ENCODE results near the gene DHDH.
A peak's percentile ranks its signal among the peaks of the same experiment; 100 is the strongest.
"Not testable (repeated sequence)": the region's sequence is repeated elsewhere in the genome, so short reads cannot be mapped to it uniquely, and the experiment has no call there.

DHDH gene

DNA sequence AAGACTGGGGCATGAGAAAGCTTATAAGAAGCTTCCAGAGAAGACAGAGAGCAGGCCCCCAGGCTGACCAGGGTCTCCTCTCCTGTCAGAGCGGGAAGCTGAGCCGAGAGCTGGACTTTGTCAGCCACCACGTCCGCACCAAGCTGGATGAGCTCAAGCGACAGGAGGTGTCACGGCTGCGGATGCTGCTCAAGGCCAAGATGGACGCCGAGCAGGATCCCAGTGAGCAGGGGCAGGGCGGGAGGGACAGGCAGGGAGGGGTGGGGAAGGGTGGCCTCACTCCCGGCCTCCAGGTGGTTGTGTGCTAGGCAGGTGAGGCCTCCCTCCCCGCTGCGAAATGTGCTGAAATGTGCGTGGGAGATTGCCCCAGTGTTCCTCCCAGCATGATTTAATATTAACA is 27.8 kb upstream of the DHDH start:
- TF ChIP-seq POLR2A (IDR thresholded peaks at IDR 0.05; ENCODE audit: low read depth, low read length) (no peak), TAF1 (IDR thresholded peaks at IDR 0.05; ENCODE audit: borderline replicate concordance, low read depth, low read length) (no peak), POLR2AphosphoS5 (IDR thresholded peaks at IDR 0.05; ENCODE audit: low read depth, low read length) (no peak)
- DNase-seq (ENCODE audit: insufficient read length), result no peak
- FAIRE-seq, result no peak

GRCh38 chr19:48906324-48906723 is 27.2 kb upstream of the DHDH start:
- no peak for TF ChIP-seq POLR2A (IDR thresholded peaks at IDR 0.05; ENCODE audit: low read depth, low read length)
- no peak for TF ChIP-seq TAF1 (IDR thresholded peaks at IDR 0.05; ENCODE audit: borderline replicate concordance, low read depth, low read length)
- no peak for TF ChIP-seq POLR2AphosphoS5 (IDR thresholded peaks at IDR 0.05; ENCODE audit: low read depth, low read length)
- no peak for DNase-seq (ENCODE audit: insufficient read length)
- FAIRE-seq, result no peak

DNA sequence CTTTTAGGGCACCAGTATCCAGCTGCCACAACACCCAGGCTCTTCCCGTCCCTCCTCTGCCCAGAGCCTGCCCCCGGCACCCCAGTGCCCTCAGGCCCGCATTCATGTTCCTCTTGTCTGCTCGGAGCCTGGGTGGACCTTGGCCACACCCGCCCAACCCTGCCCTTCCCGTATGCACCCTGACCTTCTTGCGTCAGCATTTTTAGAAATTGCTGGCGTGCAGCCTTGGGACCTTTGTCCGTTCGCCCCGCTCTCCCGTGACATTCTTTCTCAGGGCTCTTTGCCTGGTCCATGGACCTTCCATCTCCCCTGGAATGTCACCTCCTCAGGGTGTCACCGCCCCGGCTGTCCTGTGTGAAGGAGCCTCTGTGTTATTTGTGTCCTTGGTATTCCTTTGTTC is 25.8 kb upstream of the DHDH start:
- DNase-seq (ENCODE audit: insufficient read length), result no peak
- TF ChIP-seq POLR2A (IDR thresholded peaks at IDR 0.05; ENCODE audit: low read depth, low read length) (no peak), POLR2AphosphoS5 (IDR thresholded peaks at IDR 0.05; ENCODE audit: low read depth, low read length) (no peak), TAF1 (IDR thresholded peaks at IDR 0.05; ENCODE audit: borderline replicate concordance, low read depth, low read length) (no peak)
- no peak for FAIRE-seq

DNA sequence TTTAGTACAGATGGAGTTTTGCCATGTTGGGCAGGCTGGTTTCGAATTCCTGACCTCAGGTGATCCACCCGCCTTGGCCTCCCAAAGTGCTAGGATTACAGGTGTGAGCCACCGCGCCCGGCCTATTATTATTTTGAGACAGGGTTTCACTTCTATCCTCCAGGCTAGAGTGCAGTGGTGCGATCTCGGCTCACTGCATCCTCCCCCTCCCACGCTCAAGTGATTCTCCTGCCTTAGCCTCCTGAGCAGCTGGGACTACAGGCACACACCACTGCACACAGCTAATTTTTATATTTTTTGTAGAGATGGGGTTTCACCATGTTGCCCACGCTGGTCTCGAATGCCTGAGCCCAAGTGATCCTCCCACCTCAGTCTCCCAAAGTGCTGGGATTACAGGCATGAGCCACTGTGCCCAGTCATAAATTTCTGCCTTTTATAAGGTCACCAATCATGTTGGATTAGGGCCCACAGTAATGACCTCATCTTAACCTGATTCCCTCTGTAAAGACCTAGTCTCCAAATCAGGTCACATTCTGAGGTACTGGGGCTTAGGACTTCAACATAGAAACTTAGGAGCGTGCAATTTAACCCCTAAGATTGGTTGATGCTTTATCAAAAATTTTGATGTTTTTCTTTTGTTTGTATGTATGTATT is 23.9 kb upstream of the DHDH start:
- DNase-seq (ENCODE audit: insufficient read length), result not testable (repeated sequence)
- peak; percentile 24 for FAIRE-seq

GRCh38 chr19:48910803-48911202 is 22.7 kb upstream of the DHDH start:
- no peak for FAIRE-seq
- no peak for TF ChIP-seq TAF1 (IDR thresholded peaks at IDR 0.05; ENCODE audit: borderline replicate concordance, low read depth, low read length)
- TF ChIP-seq POLR2A (IDR thresholded peaks at IDR 0.05; ENCODE audit: low read depth, low read length), result no peak
- no peak for TF ChIP-seq POLR2AphosphoS5 (IDR thresholded peaks at IDR 0.05; ENCODE audit: low read depth, low read length)
- no peak for DNase-seq (ENCODE audit: insufficient read length)

DNA sequence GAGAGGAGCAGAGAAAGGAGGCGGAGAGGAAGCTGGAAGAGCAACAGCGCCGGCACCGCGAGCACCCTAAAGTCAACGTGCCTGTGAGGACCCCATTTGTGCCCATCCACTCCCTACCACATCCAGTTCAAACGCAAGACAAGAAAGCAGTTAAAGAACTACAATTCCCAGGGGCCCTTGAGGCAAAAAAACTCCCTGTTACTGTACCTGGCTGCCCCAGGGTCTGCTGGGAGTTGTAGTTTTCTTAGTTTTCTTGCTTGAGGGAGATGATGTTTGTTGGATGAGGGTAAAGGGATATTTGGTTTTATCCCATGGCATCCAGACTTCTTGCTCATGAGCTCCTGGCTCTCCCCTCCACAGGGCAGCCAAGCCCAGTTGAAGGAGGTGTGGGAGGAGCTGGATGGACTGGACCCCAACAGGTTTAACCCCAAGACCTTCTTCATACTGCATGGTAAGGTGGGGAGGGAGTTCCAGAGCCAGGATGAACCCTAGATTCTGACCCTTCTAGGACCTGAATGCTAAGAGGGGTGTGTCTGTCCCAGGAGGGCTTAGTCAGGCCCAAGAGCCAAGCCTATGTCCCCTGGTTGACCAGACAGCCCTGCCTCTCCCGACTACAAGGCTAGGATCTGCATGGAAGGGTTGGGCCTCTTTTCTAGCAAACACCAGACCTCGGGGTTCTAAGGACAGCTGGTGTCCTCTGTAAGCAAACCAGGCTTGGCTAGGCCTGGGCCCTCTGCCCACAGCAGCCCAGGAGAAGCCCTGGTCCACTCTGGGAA is 20.2 kb upstream of the DHDH start:
- DNase-seq (ENCODE audit: insufficient read length) (no peak), FAIRE-seq (no peak)
- TF ChIP-seq POLR2A (IDR thresholded peaks at IDR 0.05; ENCODE audit: low read depth, low read length), result no peak
- TF ChIP-seq POLR2AphosphoS5 (IDR thresholded peaks at IDR 0.05; ENCODE audit: low read depth, low read length), result no peak
- TF ChIP-seq TAF1 (IDR thresholded peaks at IDR 0.05; ENCODE audit: borderline replicate concordance, low read depth, low read length), result no peak

- DNase-seq (ENCODE audit: insufficient read length) (no peak), FAIRE-seq (no peak)
- TF ChIP-seq TAF1 (IDR thresholded peaks at IDR 0.05; ENCODE audit: borderline replicate concordance, low read depth, low read length), result no peak
Observed at GRCh38 chr19:48914181-48914580, 19.3 kb upstream of the DHDH start.

- FAIRE-seq, result no peak
- DNase-seq (ENCODE audit: insufficient read length), result no peak
- TF ChIP-seq POLR2AphosphoS5 (IDR thresholded peaks at IDR 0.05; ENCODE audit: low read depth, low read length) (no peak), TAF1 (IDR thresholded peaks at IDR 0.05; ENCODE audit: borderline replicate concordance, low read depth, low read length) (no peak), POLR2A (IDR thresholded peaks at IDR 0.05; ENCODE audit: low read depth, low read length) (no peak)
Observed at GRCh38 chr19:48915757-48916156, 17.7 kb upstream of the DHDH start.

GRCh38 chr19:48918071-48918470 is 15.4 kb upstream of the DHDH start:
- DNase-seq (ENCODE audit: insufficient read length) (no peak), FAIRE-seq (no peak)
- no peak for TF ChIP-seq POLR2A (IDR thresholded peaks at IDR 0.05; ENCODE audit: low read depth, low read length)
- TF ChIP-seq POLR2AphosphoS5 (IDR thresholded peaks at IDR 0.05; ENCODE audit: low read depth, low read length), result no peak
- TF ChIP-seq TAF1 (IDR thresholded peaks at IDR 0.05; ENCODE audit: borderline replicate concordance, low read depth, low read length), result no peak

DNA sequence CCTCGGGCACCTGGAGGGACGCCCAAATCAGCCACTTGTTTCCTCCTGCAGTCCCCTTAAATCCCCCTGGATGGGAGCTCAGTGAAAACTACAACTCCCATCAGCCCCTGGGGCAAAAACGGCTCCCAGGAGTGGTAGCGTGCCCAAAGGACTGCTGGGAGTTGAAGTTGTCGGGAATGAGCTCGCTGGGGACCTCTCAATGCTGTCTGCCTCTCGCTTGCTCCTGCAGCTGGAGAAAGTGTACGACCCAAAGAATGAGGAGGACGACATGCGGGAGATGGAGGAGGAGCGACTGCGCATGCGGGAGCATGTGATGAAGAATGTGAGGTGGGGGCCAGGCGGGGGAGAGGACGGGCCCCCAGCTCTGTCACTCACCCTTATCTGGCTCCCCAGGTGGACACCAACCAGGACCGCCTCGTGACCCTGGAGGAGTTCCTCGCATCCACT is 14.7 kb upstream of the DHDH start:
- FAIRE-seq (peak; percentile 33), DNase-seq (ENCODE audit: insufficient read length) (no peak)
- no peak for TF ChIP-seq POLR2AphosphoS5 (IDR thresholded peaks at IDR 0.05; ENCODE audit: low read depth, low read length)
- no peak for TF ChIP-seq POLR2A (IDR thresholded peaks at IDR 0.05; ENCODE audit: low read depth, low read length)
- TF ChIP-seq TAF1 (IDR thresholded peaks at IDR 0.05; ENCODE audit: borderline replicate concordance, low read depth, low read length), result no peak

DNA sequence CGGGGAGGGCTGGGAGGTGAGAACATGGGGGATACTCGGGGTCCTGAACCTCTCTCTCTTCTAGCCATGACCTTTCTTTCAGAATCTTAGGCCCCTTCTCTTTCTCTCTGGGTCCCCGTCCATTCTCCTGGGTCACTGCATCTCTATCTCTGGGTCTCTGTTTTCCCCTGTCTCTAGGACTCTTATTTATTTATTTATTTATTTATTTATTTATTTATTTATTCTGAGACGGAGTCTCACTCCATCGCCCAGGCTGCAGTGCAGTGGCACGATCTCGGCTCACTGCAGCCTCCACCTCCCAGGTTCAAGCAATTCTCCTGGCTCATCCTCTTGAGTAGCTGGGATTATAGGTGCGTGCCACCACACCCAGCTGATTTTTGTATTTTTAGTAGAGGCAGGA is 14.2 kb upstream of the DHDH start:
- DNase-seq (ENCODE audit: insufficient read length); FAIRE-seq: not testable (repeated sequence)

DNA sequence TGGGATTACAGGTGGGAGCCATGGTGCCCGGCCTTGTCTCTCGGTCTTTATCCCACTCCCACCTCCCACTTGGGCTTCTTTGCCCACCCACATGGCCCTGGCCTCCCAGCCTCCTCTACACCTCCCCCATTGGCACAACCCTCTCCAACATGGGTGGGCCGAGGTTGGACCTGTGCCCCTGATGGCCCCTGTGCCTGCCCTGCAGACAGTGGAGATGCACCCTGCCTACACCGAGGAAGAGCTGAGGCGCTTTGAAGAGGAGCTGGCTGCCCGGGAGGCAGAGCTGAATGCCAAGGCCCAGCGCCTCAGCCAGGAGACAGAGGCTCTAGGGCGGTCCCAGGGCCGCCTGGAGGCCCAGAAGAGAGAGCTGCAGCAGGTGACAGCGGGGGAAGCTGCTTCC is 12.6 kb upstream of the DHDH start:
- no peak for FAIRE-seq
- TF ChIP-seq POLR2A (IDR thresholded peaks at IDR 0.05; ENCODE audit: low read depth, low read length) (no peak), POLR2AphosphoS5 (IDR thresholded peaks at IDR 0.05; ENCODE audit: low read depth, low read length) (no peak), TAF1 (IDR thresholded peaks at IDR 0.05; ENCODE audit: borderline replicate concordance, low read depth, low read length) (no peak)

More for the DNA sequence above, 12.6 kb upstream of the DHDH start:
- DNase-seq (ENCODE audit: insufficient read length), result no peak

Measured in GM12892 (cell line).